HepG2 (cell line): ENCODE results near the gene CDCA5. TPM values are rescaled to one million over a fixed set of nuclear protein-coding genes. Genes with fewer than 3 reads are reported as not detected.

ENCODE experiments used
- ATAC-seq: fragments of 200-7000 bp; cut with Tn5 transposase; 3 replicates; pipeline ENCODE4 v1.9.1; 2020; ENCODE audit warnings: mild to moderate bottlenecking, moderate library complexity
- BruUV-seq: library from RNA; stranded (reverse); fragments of 400-500 nt; replicated peaks from 2 replicates; lab custom pipeline; 2021; lab: Mats Ljungman, UMichigan
- CTCF ChIA-PET: fragments of 300-600 bp; formaldehyde crosslinking; extraction: SDS; loops from one replicate; lab custom pipeline; 2021; ENCODE audit warnings: low total read pairs, inconsistent platforms, low intra/inter-chr PET ratio; lab: Yijun Ruan, JAX
- POLR2A ChIA-PET: fragments of 350-600 bp; sonication (Branson Sonifier 250); formaldehyde crosslinking; loops from one replicate; lab custom pipeline; 2020; ENCODE audit warnings: antibody characterized with exemption, inconsistent platforms; lab: Yijun Ruan, JAX
- DNase-seq: peaks from one replicate; pipeline ENCODE4 v3.0.0-alpha.2; 2015; ENCODE audit warnings: low spot score
- FAIRE-seq: peaks from 3 replicates; lab custom pipeline; 2011; peaks lifted over from hg19 to GRCh38; lab: Jason Lieb, UNC
- H2AFZ ChIP-seq: one replicate; pipeline ENCODE4 v1.6.1; 2011; ENCODE audit warnings: low read length, inconsistent platforms
- H3K27ac ChIP-seq: fragments of 300-600 bp; 3 replicates; pipeline ENCODE4 v1.8.0; 2011; ENCODE audit warnings: mixed run types, mild to moderate bottlenecking, mixed read lengths, low read length, inconsistent platforms; ENCODE audit not compliant: insufficient read depth; ENCODE audit errors: extremely low read length
- H3K27me3 ChIP-seq, 2 experiments: fragments of 200-600 bp in 1 of 2; 2 replicates in 1 of 2; 3 replicates in 1 of 2; pipeline versions ENCODE4 v1.6.0 to v1.8.0; 2011; ENCODE audit warnings: low read length in 2 of 2, mild to moderate bottlenecking in 2 of 2, moderate library complexity in 2 of 2, inconsistent platforms in 1 of 2; ENCODE audit not compliant: insufficient read depth in 2 of 2, control insufficient read depth in 1 of 2
- H3K36me3 ChIP-seq, 2 experiments: fragments of 200-600 bp in 1 of 2; replicated peaks in 1 of 2; 2 replicates in 1 of 2; 3 replicates in 1 of 2; pipeline versions ENCODE4 v1.5.1 to v1.8.0; 2011; ENCODE audit warnings: low read length in 2 of 2, inconsistent platforms in 1 of 2; ENCODE audit not compliant: insufficient read depth in 2 of 2, control insufficient read depth in 1 of 2
- H3K4me1 ChIP-seq: 2 replicates; pipeline ENCODE4 v1.5.1; 2012; ENCODE audit warnings: low read length, inconsistent platforms; ENCODE audit not compliant: insufficient read depth
- H3K4me2 ChIP-seq: 2 replicates; pipeline ENCODE4 v1.6.0; 2011; ENCODE audit warnings: low read depth, low read length, inconsistent platforms
- H3K4me3 ChIP-seq, 3 experiments: fragments of 200-600 bp in 1 of 3; sonication (generic), shearing (Covaris generic) in 1 of 3; replicated peaks in 1 of 3; 2 replicates each; pipeline ENCODE4 v1.5.1; 2011 to 2016; ENCODE audit warnings: low read length in 3 of 3, inconsistent platforms in 2 of 3, low read depth in 2 of 3, mild to moderate bottlenecking in 2 of 3, control low read depth in 1 of 3, mixed read lengths in 1 of 3; ENCODE audit not compliant: insufficient read depth in 1 of 3
- H3K79me2 ChIP-seq: one replicate; pipeline ENCODE4 v1.6.1; 2011; ENCODE audit warnings: low read length, inconsistent platforms; ENCODE audit not compliant: insufficient read depth
- H3K9ac ChIP-seq: 2 replicates; pipeline ENCODE4 v1.6.0; 2011; ENCODE audit warnings: mild to moderate bottlenecking, low read depth, low read length, inconsistent platforms; ENCODE audit not compliant: insufficient read depth
- H3K9me3 ChIP-seq: 2 replicates; pipeline ENCODE4 v1.5.1; 2012; ENCODE audit warnings: mild to moderate bottlenecking, low read length
- H4K20me1 ChIP-seq: 2 replicates; pipeline ENCODE4 v1.6.0; 2011; ENCODE audit warnings: inconsistent platforms, mild to moderate bottlenecking, low read length, moderate library complexity; ENCODE audit not compliant: insufficient read depth
- BRF2 ChIP-seq: sonication (generic); formaldehyde crosslinking; IDR thresholded peaks from 2 replicates; pipeline ENCODE4 v1.8.1; 2022; ENCODE audit warnings: mild to moderate bottlenecking, missing genetic modification reagents
- MLLT10 ChIP-seq: sonication (generic); formaldehyde crosslinking; IDR thresholded peaks from 2 replicates; pipeline ENCODE4 v1.4.0; 2020; ENCODE audit warnings: missing genetic modification reagents
- NAIF1 ChIP-seq: sonication (generic); formaldehyde crosslinking; IDR thresholded peaks from 2 replicates; pipeline ENCODE4 v1.5.0; 2020; ENCODE audit warnings: mild to moderate bottlenecking, missing genetic modification reagents, borderline replicate concordance
- NFIC ChIP-seq: IDR thresholded peaks from 2 replicates; pipeline ENCODE4 v1.6.1; 2012; ENCODE audit warnings: mild to moderate bottlenecking, low read length, inconsistent platforms
- NR2F2 ChIP-seq: IDR thresholded peaks from 2 replicates; pipeline ENCODE4 v1.6.1; 2012; ENCODE audit warnings: low read depth, inconsistent platforms, borderline replicate concordance
- RBAK ChIP-seq: sonication (generic); formaldehyde crosslinking; IDR thresholded peaks from 2 replicates; pipeline ENCODE4 v1.5.1; 2020; ENCODE audit warnings: mild to moderate bottlenecking, missing genetic modification reagents
- RBM22 ChIP-seq: fragments of 200-400 bp; formaldehyde crosslinking; optimal IDR thresholded peaks from 2 replicates; pipeline ENCODE3; 2017; ENCODE audit warnings: mild to moderate bottlenecking, low read length, moderate library complexity
- SAFB2 ChIP-seq: sonication (generic); formaldehyde crosslinking; IDR thresholded peaks from 2 replicates; pipeline ENCODE4 v1.5.1; 2020; ENCODE audit warnings: missing genetic modification reagents, low read depth, mild to moderate bottlenecking, borderline replicate concordance
- ZNF205 ChIP-seq: IDR thresholded peaks from 2 replicates; pipeline ENCODE4 v1.6.1; 2018; ENCODE audit warnings: missing biosample characterization, missing genetic modification reagents
- ZNF260 ChIP-seq: sonication (generic); formaldehyde crosslinking; IDR thresholded peaks from 2 replicates; pipeline ENCODE4 v1.4.0; 2020; ENCODE audit warnings: missing genetic modification reagents, low read depth, mild to moderate bottlenecking, borderline replicate concordance
- ZNF431 ChIP-seq: sonication (generic); formaldehyde crosslinking; IDR thresholded peaks from 2 replicates; pipeline ENCODE4 v1.9.0; 2022; ENCODE audit warnings: missing genetic modification reagents, low read depth, mild to moderate bottlenecking, borderline replicate concordance
- ZNF720 ChIP-seq: sonication (generic); formaldehyde crosslinking; IDR thresholded peaks from 2 replicates; pipeline ENCODE4 v1.4.0; 2020; ENCODE audit warnings: missing genetic modification reagents
- ZSCAN20 ChIP-seq: sonication (generic); formaldehyde crosslinking; IDR thresholded peaks from 2 replicates; pipeline ENCODE4 v1.4.0; 2020; ENCODE audit warnings: missing genetic modification reagents, mild to moderate bottlenecking, borderline replicate concordance
- WGBS: methylation state at CpG from one replicate; pipeline ENCODE4 v1.1.6; 2017; ENCODE audit warnings: low lambda C conversion rate; 5-methylcytosine and 5-hydroxymethylcytosine counted together
- in situ Hi-C: cut with HindIII; loops from 2 replicates; pipeline ENCODE4 v1.10.0; 2017; ENCODE audit warnings: low pct_unique_long_range_greater_than_20kb; ENCODE audit not compliant: extremely low pct_ligation_motif_present
- intact Hi-C: fragments of 100-400 bp; cut with micrococcal nuclease; formaldehyde crosslinking; loops from one replicate; pipeline ENCODE4 v1.10.0; 2022; ENCODE audit not compliant: unreplicated experiment
- polyA plus RNA-seq, 8 experiments: library from polyadenylated mRNA; depleted of rRNA in 3 of 8; stranded (reverse) in 7 of 8; unstranded in 1 of 8; fragments of >200 nt; fragmentation: Illumina TruSeq in 4 of 8; extraction: Trizol in 4 of 8; gene quantifications; 2 replicates each; pipeline versions ENCODE4 v1.2.1 to v1.2.3, GENCODE V29; 2011 to 2016; ENCODE audit warnings: low read depth in 4 of 8, missing spikeins in 1 of 8, mixed read lengths in 1 of 8; ENCODE audit not compliant: insufficient read depth in 1 of 8
- total RNA-seq, 5 experiments: library from RNA; depleted of rRNA; stranded (reverse); fragments of >200 nt; fragmentation: Illumina TruSeq; extraction: Trizol; gene quantifications; 2 replicates each; pipeline ENCODE4 v1.2.3, GENCODE V29; 2016; ENCODE audit warnings: low read depth in 1 of 5
- TF ChIP-seq, protein P1 (sequence below): sonication (generic); formaldehyde crosslinking; conservative IDR thresholded peaks from 2 replicates; pipeline ENCODE4 v1.4.0; 2020; ENCODE audit warnings: missing genetic modification reagents
- TF ChIP-seq, protein P2 (sequence below): sonication (generic); formaldehyde crosslinking; IDR thresholded peaks from 2 replicates; pipeline ENCODE4 v1.8.1; 2022; ENCODE audit warnings: low read depth, mild to moderate bottlenecking, missing genetic modification reagents

Gene CDCA5
- total and polyA plus RNA-seq, 2 of the 13 experiments (the other 11 are each of a cell fraction or from before 2014, with no cell fraction given), result 13.5 to 50.6 TPM

GRCh38 chr11:65116370-65117205 is 32.7 kb upstream of the CDCA5 start:
- Histone ChIP-seq H3K36me3 (peaks cover 7 to 22% of the 10 kb centered on the region in 2 experiments; a peak in 4 of 5 replicates), H3K27ac (peak overlapping the region; percentile 75), H4K20me1 (no peaks in the 10 kb centered on the region), H2AFZ (no peak overlapping the region), H3K4me1 (peaks cover 42% of the 10 kb centered on the region), H3K27me3 (no peaks in the 10 kb centered on the region; a peak in 1 of 5 replicates), H3K9me3 (no peaks in the 10 kb centered on the region), H3K9ac (peak overlapping the region; percentile 90), H3K4me2 (peak overlapping the region; percentile 80), H3K79me2 (peaks cover 23% of the 10 kb centered on the region), H3K4me3 (peak overlapping the region; percentile 73 to 88 (median 80))
- no peak for DNase-seq
- BruUV-seq, result no TSS peak
- ChIA-PET CTCF (no interaction called here), POLR2A (interaction anchor here (1.0 to 4.1 kb wide), 8 partner anchors 12 to 267 kb away, joined by 3 to 23 read pairs (median 4); partner anchors contain the start of genes GPHA2, SAC3D1, SYVN1 and VPS51)
- no peak for FAIRE-seq
- ATAC-seq, result peak; percentile 2
- in situ Hi-C loops, result no loop called here
- 48% methylated on average over 23 of the region's 68 CpGs for WGBS
- intact Hi-C loops, result loop anchor here (2.0 kb wide), 1 partner anchor 50 kb away; no protein-coding TSS in a partner anchor
- TF ChIP-seq RBAK (no peak), ZNF720 (CRISPR knock-in tag) (0 out of 2 replicates have a peak, but pooled peaks have one; percentile 16), BRF2 (CRISPR knock-in tag) (no peak), NR2F2 (peak; percentile 10; the same call in 1 of the 2 replicates), ZNF260 (CRISPR knock-in tag) (peak; percentile 9; the same call in 1 of the 2 replicates), MLLT10 (CRISPR knock-in tag) (no peak), NFIC (no peak), RBM22 (peak; percentile 32), ZSCAN20 (CRISPR knock-in tag) (no peak), SAFB2 (CRISPR knock-in tag) (no peak), ZNF431 (CRISPR knock-in tag) (no peak), ZNF205 (CRISPR knock-in tag) (no peak), NAIF1 (CRISPR knock-in tag) (no peak)
- TF ChIP-seq, protein P1, sequence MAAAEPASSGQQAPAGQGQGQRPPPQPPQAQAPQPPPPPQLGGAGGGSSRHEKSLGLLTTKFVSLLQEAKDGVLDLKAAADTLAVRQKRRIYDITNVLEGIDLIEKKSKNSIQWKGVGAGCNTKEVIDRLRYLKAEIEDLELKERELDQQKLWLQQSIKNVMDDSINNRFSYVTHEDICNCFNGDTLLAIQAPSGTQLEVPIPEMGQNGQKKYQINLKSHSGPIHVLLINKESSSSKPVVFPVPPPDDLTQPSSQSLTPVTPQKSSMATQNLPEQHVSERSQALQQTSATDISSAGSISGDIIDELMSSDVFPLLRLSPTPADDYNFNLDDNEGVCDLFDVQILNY, result no peak
- TF ChIP-seq, protein P2, sequence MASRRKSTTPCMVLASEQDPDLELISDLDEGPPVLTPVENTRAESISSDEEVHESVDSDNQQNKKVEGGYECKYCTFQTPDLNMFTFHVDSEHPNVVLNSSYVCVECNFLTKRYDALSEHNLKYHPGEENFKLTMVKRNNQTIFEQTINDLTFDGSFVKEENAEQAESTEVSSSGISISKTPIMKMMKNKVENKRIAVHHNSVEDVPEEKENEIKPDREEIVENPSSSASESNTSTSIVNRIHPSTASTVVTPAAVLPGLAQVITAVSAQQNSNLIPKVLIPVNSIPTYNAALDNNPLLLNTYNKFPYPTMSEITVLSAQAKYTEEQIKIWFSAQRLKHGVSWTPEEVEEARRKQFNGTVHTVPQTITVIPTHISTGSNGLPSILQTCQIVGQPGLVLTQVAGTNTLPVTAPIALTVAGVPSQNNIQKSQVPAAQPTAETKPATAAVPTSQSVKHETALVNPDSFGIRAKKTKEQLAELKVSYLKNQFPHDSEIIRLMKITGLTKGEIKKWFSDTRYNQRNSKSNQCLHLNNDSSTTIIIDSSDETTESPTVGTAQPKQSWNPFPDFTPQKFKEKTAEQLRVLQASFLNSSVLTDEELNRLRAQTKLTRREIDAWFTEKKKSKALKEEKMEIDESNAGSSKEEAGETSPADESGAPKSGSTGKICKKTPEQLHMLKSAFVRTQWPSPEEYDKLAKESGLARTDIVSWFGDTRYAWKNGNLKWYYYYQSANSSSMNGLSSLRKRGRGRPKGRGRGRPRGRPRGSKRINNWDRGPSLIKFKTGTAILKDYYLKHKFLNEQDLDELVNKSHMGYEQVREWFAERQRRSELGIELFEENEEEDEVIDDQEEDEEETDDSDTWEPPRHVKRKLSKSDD (CRISPR knock-in tag), result 0 out of 2 replicates have a peak, but pooled peaks have one; percentile 43
